Esophagus squamous epithelium (tissue), 5 donors: Measurements from ENCODE around the gene PCLO. TPM values are rescaled to one million over a fixed set of nuclear protein-coding genes. Genes with fewer than 3 reads are reported as not detected.

Experiments
- DNase-seq: peaks from one replicate; lab custom pipeline; 2025; lab: John Stamatoyannopoulos, UW
- H3K27ac ChIP-seq, 4 donors: fragments of 200-600 bp; sonication (generic); one replicate each; pipeline ENCODE4 v1.5.1; 2016 to 2019; ENCODE audit warnings: mild to moderate bottlenecking in 1 of 4
- H3K27me3 ChIP-seq, 4 donors: fragments of 200-600 bp; sonication (generic); 1 replicate in 3 of 4; 2 replicates in 1 of 4; pipeline versions ENCODE4 v1.5.1 to v1.6.0; 2017 to 2021; ENCODE audit warnings: antibody characterized with exemption in 1 of 4
- H3K36me3 ChIP-seq, 3 donors: fragments of 200-600 bp; sonication (generic); one replicate each; pipeline ENCODE4 v1.5.1; 2016 to 2019
- H3K4me1 ChIP-seq, 3 donors: fragments of 200-600 bp; sonication (generic); one replicate each; pipeline ENCODE4 v1.5.1; 2017 to 2019
- H3K4me3 ChIP-seq, 4 donors: fragments of 200-600 bp; sonication (generic); 1 replicate in 3 of 4; 2 replicates in 1 of 4; pipeline ENCODE4 v1.5.1; 2016 to 2019; ENCODE audit warnings: mild to moderate bottlenecking in 2 of 4, moderate library complexity in 1 of 4
- H3K9me3 ChIP-seq, 3 donors: fragments of 200-600 bp; sonication (generic); one replicate each; pipeline ENCODE4 v1.5.1; 2016 to 2019
- POLR2A ChIP-seq, 4 donors: fragments of 450-650 bp; IDR thresholded peaks; one replicate each; pipeline ENCODE4 v1.6.1; 2017; ENCODE audit warnings: antibody characterized with exemption in 4 of 4, mild to moderate bottlenecking in 4 of 4, moderate library complexity in 3 of 4
- WGBS, 2 donors: methylation state at CpG; one replicate each; pipeline ENCODE4 v1.1.5; 2018; 5-methylcytosine and 5-hydroxymethylcytosine counted together
- intact Hi-C: fragments of 100-400 bp; cut with DNase I; formaldehyde crosslinking; loops from one replicate; pipeline ENCODE4 v1.15.0; 2022
- total RNA-seq, 4 donors: library from RNA; depleted of rRNA; stranded (reverse); fragments of >200 nt; gene quantifications; one replicate each; pipeline ENCODE4 v1.1.0, GENCODE V29; 2016
- TF ChIP-seq, protein P1 (sequence below), 6 experiments: fragments of 450-650 bp in 4 of 6; fragments of 200-600 bp in 2 of 6; sonication (generic) in 2 of 6; IDR thresholded peaks; one replicate each; pipeline ENCODE4 v1.5.1; 2016 to 2019; ENCODE audit warnings: antibody characterized with exemption in 6 of 6, mild to moderate bottlenecking in 4 of 6, moderate library complexity in 4 of 6
- donor health status: DM: yes; HTN: yes; CAD: no.

The PCLO gene
- total RNA-seq, 4 donors from 2014 or later = 3.3 to 17.8 (median 5.3) TPM

- 3 to 13% methylated on average over 17 of the region's 17 CpGs for WGBS, 2 donors
- Histone ChIP-seq H3K27me3 (peaks cover 0 to 7% (median 0%) of the 10 kb centered on the region in 4 donors), H3K27ac (peak overlapping the region; percentile 63 to 81 (median 78)), H3K9me3 (no peaks in the 10 kb centered on the region), H3K36me3 (no peaks in the 10 kb centered on the region), H3K4me3 (peak overlapping the region; percentile 63 to 85 (median 68)), H3K4me1 (peaks cover 0 to 21% (median 0%) of the 10 kb centered on the region in 3 donors)
- intact Hi-C loops = no loop called here
- DNase-seq = no peak
- no peak for TF ChIP-seq POLR2A (IDR thresholded peaks at IDR 0.05)
- TF ChIP-seq, protein P1, sequence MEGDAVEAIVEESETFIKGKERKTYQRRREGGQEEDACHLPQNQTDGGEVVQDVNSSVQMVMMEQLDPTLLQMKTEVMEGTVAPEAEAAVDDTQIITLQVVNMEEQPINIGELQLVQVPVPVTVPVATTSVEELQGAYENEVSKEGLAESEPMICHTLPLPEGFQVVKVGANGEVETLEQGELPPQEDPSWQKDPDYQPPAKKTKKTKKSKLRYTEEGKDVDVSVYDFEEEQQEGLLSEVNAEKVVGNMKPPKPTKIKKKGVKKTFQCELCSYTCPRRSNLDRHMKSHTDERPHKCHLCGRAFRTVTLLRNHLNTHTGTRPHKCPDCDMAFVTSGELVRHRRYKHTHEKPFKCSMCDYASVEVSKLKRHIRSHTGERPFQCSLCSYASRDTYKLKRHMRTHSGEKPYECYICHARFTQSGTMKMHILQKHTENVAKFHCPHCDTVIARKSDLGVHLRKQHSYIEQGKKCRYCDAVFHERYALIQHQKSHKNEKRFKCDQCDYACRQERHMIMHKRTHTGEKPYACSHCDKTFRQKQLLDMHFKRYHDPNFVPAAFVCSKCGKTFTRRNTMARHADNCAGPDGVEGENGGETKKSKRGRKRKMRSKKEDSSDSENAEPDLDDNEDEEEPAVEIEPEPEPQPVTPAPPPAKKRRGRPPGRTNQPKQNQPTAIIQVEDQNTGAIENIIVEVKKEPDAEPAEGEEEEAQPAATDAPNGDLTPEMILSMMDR (IDR thresholded peaks at IDR 0.05) = no peak
Measured at GRCh38 chr7:83161899-83162401, 734 bp downstream of the PCLO start.

- TF ChIP-seq POLR2A (IDR thresholded peaks at IDR 0.05) = no peak
- TF ChIP-seq, protein P1 (IDR thresholded peaks at IDR 0.05) = no peak
- WGBS, 2 donors = 53 to 59% methylated on average over 4 of the region's 4 CpGs
- no peak for DNase-seq
Measured at GRCh38 chr7:83161186-83161585, 1.5 kb downstream of the PCLO start.

DNA sequence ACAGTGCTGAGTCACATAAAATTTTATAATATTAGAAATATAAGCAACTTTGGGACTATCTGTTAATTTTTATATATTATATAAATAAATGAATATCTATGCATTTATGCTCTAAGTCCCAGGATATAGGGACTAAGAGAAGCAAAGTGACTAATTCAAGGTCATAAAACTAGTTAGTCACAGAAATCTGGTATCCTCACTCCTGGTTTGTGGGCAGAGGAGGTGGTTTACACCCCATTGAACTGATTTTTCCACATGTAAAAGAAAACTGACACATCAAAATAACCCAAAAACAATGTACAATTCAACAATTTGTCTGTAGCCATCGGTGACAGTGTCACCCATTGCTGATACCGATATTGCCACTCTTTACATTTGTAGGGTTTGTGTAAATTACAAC is 3.0 kb downstream of the PCLO start:
- peaks cover 0 to 7% (median 0%) of the 10 kb centered on the region in 4 donors for H3K27me3 ChIP-seq
- H3K9me3 ChIP-seq = no peaks in the 10 kb centered on the region
- WGBS, 2 donors = 96 to 98% methylated on average over 2 of the region's 2 CpGs
- no peaks in the 10 kb centered on the region for H3K36me3 ChIP-seq
- H3K4me1 ChIP-seq = peaks cover 0 to 21% (median 0%) of the 10 kb centered on the region in 3 donors
- intact Hi-C loops = no loop called here
- no peak overlapping the region for H3K4me3 ChIP-seq
- no peak overlapping the region for H3K27ac ChIP-seq
- TF ChIP-seq, protein P1 (IDR thresholded peaks at IDR 0.05) = no peak
- TF ChIP-seq POLR2A (IDR thresholded peaks at IDR 0.05) = no peak
- DNase-seq = no peak

More at GRCh38 chr7:83161186-83161585, 1.5 kb downstream of the PCLO start:
- no peaks in the 10 kb centered on the region for H3K36me3 ChIP-seq
- peaks cover 0 to 21% (median 0%) of the 10 kb centered on the region in 3 donors for H3K4me1 ChIP-seq
- peaks cover 0 to 7% (median 0%) of the 10 kb centered on the region in 4 donors for H3K27me3 ChIP-seq
- intact Hi-C loops = no loop called here
- H3K4me3 ChIP-seq = no peak overlapping the region
- H3K27ac ChIP-seq = no peak overlapping the region
- no peaks in the 10 kb centered on the region for H3K9me3 ChIP-seq

DNA sequence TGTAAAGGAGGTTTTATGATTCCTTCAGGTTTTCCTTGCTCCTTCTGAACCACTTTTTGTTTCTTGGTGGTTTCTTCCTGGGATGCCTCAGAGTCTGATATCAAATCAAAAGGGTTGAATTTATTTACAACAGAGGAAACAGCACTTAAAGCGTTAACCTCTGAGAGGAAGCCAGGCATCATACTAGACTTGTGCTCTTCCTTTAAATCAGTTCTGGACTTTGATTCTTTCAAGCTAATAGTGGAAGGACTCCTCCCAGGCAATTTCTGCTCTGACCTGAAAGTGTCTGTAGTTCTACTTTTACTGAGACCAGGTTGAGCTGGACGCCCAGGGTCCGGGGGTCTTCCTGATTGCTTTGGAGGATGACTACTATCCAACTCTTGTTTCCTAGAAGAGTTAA is 6.7 kb downstream of the PCLO start:
- no peak overlapping the region for H3K27ac ChIP-seq
- intact Hi-C loops = no loop called here
- no peaks in the 10 kb centered on the region for H3K36me3 ChIP-seq
- no peak for DNase-seq
- WGBS, 2 donors = 87 to 95% methylated on average over 3 of the region's 3 CpGs
- no peaks in the 10 kb centered on the region for H3K4me1 ChIP-seq
- no peaks in the 10 kb centered on the region for H3K9me3 ChIP-seq
- no peak overlapping the region for H3K4me3 ChIP-seq
- TF ChIP-seq POLR2A (IDR thresholded peaks at IDR 0.05) = no peak
- TF ChIP-seq, protein P1 (IDR thresholded peaks at IDR 0.05) = no peak
- no peaks in the 10 kb centered on the region for H3K27me3 ChIP-seq

DNA sequence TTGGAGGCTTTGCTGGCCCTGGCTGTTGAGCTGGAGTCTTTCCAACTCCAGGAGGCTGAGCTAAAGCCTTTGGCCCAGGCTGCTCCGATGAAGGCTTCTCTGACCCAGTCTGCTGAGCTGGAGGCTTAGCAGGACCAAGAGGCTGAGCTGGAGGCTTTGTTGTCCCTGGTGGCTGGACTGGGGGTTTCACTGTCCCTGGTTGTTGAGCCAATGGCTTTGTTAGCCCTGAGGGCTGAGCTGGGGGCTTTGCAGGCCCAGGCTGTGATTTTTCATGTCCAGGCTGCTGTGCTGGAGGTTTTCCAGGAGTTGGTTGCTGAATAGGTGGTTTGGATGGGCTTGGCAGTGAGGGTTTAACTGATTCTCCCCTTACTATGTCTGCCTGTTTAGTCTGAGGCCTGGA is 7.3 kb downstream of the PCLO start:
- no peaks in the 10 kb centered on the region for H3K27me3 ChIP-seq
- DNase-seq = no peak
- H3K4me1 ChIP-seq = no peaks in the 10 kb centered on the region
- no peaks in the 10 kb centered on the region for H3K36me3 ChIP-seq
- intact Hi-C loops = no loop called here
- H3K27ac ChIP-seq = no peak overlapping the region
- 80% methylated on average over 1 of the region's 1 CpG; no CpG with 5 or more reads in 1 of the 2 donors for WGBS, 2 donors
- TF ChIP-seq, protein P1 (IDR thresholded peaks at IDR 0.05) = no peak
- TF ChIP-seq POLR2A (IDR thresholded peaks at IDR 0.05) = no peak
- no peak overlapping the region for H3K4me3 ChIP-seq
- no peaks in the 10 kb centered on the region for H3K9me3 ChIP-seq
